Measurements from ENCODE around the gene FBXW8.

- no peak for TF ChIP-seq CTCF (IDR thresholded peaks at IDR 0.05)
- TF ChIP-seq EZH2 (IDR thresholded peaks at IDR 0.05; ENCODE audit: borderline replicate concordance, insufficient read depth, low read depth, low read length, poor library complexity, severe bottlenecking), result no peak
Observed at GRCh38 chr12:116964054-116965050, 53.6 kb downstream of the FBXW8 start.
